ENCODE results near the gene ADGRL4.
"Not testable (repeated sequence)": the region's sequence is repeated elsewhere in the genome, so short reads cannot be mapped to it uniquely, and the experiment has no call there.

Gene ADGRL4

DNA sequence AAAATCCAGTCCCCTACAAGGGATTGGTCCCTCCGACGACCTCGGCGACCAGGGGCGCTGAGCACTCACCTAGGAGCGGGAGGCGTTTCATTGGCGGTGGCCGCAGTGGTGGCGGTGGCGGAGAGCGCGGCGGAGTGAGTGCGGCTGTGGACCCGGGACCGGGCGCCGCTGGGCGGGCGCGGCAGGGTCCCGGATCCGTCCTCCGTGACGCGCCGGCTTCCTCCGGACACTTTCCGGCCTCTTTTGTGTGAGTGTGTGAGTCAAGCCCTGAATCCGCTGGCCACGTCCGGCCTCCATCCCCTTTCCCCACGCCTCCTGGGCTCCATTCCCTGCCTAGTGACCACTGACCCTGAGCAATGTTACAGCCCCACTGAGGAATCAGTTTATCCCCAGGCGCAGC, at the start of gene ADGRL4:
ADGRL4 (minus strand) TSS at position 167 of the 400 bp plus-strand sequence; CDS start at position 91, 76 bp downstream.
- DNase-seq (ENCODE audit: low read depth in 2 of 2, low spot score in 1 of 2): no peak

DNA sequence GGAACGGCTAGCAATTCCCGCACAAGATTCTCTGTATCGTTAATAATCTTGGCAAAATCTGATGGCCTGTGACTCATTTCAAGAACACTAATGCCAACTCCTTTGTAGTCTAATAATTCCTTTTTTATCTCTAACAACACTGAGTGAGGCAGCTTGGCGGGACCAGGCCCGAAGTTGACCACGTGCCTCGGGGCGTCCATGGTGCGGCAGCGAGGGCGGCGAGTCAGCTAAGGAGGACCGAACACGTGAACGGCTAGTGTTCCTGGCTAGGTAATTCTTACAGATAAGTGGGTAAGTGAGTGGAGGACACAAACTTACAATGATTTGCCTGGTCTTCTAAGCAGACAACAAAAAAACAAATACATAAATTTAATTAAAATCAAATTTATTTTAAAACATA, 49.3 kb upstream of the ADGRL4 start:
- no peak for DNase-seq (ENCODE audit: low read depth in 2 of 2, low spot score in 1 of 2)

DNA sequence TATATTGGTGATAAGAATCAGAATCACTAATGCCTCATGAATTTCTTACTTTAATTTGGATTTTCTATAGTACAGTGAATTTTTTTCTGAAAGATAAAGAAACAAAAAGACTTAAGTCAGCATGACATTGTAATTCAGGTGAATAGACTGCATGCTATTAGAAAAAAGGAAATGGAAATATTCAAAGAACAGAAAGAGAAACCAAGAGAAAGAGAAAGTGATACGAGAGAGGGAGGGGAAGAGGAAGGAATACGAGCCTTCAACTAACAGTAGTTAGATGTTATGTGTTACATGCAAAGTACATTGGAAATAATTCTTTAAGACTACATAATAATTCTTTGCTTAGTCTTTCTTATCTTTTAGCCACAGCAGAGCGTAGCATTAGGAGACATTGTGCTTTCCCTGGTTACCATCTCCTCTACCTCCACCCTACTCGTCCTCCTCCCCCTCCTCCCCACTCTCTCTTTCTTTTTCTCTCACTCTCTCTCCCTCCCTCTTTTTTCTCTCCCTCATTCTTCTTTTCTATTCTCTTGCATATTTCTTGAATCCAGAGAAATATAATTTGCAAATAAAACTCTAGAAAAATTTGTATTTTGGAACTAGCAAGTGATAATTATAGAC, 46.4 kb upstream of the ADGRL4 start:
- no peak for DNase-seq (ENCODE audit: low read depth in 2 of 2, low spot score in 1 of 2)

DNA sequence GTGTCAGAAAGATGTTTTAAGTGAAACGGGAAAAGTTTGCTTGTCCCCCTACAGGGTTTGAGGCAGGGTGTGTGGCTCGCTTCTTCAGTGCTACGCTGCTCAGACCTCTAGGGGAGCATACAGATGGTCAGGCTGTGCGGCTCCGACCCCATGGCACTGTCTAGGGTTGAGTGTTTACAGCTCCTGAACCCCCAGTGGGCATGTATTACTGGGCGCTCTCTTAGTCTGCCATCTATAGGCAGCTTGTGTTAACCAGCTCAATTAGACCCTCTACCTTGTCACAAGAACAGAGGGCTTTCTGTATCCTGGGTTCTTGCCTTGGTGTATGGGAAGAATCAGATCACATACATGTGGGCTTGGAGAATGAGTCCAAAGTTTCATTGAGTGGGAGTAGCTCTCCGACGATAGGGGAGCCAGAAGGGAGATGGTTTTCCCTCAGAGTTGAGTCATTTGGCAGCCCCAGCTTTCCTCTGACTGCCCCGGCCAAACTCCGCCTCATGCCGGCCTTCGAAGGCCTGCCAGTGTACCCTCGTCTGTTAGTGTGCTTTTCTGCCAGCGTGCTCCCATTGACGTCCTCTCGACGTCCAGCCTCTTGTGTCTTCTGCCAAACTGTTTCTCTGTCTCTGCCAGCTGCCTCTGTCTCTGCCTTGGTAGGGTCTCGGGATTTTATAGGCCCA, 38.6 kb upstream of the ADGRL4 start:
- DNase-seq (ENCODE audit: low read depth in 2 of 2, low spot score in 1 of 2): no peak

- DNase-seq (ENCODE audit: low read depth in 2 of 2, low spot score in 1 of 2): no peak
Measured at GRCh38 chr1:79043506-79043905, 37.0 kb upstream of the ADGRL4 start.

- DNase-seq (ENCODE audit: low read depth in 2 of 2, low spot score in 1 of 2): no peak
Measured at GRCh38 chr1:79042539-79042938, 36.0 kb upstream of the ADGRL4 start.

DNA sequence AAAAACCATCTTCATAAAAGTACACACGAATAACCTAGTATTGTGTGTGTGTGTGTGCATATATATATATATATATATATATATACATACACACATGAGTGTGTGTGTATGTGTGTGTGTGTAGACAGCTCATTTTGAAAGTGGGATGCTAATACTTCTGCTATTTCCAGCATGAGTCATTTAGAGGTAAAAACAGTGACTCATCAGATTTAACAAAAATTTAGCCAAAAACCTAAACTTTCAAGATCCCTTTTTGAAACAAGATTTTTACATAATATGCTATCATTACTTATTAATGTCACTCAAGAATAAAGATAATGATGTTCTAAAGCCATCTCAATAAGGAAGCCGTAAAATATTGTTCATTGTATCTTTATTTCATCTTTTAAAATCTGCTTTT, 35.6 kb upstream of the ADGRL4 start:
- DNase-seq (ENCODE audit: low read depth in 2 of 2, low spot score in 1 of 2): no peak

DNA sequence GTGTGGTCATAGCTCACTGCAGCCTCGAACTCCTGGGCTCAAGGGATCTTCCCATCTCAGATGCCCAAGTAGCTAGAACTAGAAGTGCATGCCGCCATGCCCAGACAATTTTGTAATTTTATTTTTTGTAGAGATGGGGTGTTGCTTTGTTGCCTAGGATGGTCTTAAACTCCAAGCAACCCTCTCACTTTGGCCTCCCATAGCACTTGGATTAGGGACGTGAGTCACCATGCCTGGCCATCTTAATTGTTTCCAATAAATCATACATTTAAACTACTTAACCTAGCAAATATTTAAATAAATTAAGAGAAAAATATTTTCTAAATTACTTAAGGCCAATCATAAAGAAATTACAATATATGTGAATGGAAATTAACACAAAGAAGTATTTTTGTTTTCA, 35.1 kb upstream of the ADGRL4 start:
- DNase-seq (ENCODE audit: low read depth in 2 of 2, low spot score in 1 of 2): no peak

DNA sequence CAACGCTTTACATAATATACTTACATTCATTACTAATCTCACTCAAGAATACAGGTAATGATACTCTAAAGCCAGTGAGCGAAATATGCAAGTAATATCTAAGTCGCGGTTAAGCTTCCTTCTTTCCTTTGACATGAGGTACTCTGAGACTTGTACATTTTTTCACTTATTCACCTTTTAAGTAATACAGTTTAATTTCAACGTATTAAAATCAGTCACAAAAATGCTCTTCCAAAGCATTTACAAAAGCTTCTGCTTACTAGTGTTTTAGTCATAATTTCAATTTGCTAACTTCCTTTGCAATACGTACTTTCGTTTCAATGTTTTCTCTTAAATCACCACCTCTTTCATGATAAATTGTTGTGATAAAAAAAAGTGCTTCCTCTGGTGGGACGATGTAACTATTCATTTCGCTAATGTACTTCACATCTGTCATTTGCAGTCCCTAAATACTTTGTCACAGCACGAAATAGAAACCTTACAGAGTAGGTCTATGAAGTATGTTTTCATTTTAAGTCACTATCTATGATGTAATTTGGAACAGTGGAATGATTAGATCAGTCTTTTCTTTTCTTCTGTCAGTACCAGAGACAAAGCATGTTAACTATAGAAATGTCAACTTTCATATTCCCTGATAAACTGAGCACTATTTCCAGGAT, 34.0 kb upstream of the ADGRL4 start:
- DNase-seq (ENCODE audit: low read depth in 2 of 2, low spot score in 1 of 2): no peak

DNA sequence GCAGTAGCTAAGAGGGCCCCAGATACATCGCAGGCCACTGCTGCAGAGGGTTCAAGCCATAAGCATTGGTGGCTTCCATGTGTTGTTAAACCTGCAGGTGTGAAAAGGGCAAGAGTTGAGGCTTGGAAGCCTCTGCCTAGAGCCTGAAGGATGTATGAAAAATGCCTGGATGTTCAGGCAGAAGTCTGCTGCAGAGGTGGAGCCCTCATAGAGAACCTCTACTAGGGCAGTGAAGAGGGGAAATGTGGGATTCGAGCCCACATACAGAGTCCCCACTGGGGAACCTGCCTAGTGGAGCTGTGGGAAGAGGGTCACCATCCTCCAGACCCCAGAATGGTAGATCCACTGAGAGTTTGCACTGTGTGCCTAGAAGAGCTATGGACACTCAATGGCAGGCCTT, 30.6 kb upstream of the ADGRL4 start:
- no peak for DNase-seq (ENCODE audit: low read depth in 2 of 2, low spot score in 1 of 2)

- no peak for DNase-seq (ENCODE audit: low read depth in 2 of 2, low spot score in 1 of 2)
Measured at GRCh38 chr1:79012500-79012899, 6.0 kb upstream of the ADGRL4 start.

DNA sequence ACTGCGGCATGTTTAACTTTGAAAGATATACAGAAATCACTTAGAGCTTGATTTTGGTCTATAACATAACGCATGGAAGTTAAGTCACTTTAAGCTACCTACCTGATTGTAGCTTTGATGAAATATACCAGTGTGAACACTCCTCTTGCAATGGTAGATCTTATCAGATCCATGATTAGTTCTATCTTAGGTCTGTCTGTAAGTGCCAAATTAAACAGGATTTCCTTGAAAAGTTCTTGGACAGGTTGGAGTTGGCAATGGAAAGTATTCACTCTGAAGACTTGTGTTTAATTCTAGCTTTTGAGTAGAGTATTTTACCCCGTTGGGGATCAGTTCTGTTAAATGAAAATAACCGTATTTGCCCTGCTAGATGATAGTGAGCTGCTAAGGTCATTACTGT, 4.1 kb upstream of the ADGRL4 start:
- DNase-seq (ENCODE audit: low read depth in 2 of 2, low spot score in 1 of 2): no peak

DNA sequence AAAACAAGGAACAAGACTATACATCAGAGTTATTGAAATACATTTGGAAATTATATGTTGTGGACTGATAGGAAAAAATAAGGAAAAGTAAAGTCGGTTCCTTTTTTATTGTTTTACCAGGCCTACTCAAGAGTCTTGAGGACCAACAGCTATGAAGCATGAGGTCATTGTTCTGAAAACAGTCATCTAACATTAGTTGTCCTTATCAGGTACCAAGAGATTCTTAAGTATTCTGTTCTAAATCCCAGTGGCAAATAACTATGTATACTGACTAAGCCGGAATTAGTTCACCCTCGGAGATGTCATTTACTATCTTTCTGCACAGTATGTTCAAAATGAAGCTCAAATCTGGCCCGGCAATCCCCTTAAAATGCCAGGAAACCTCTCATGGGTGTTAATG, 585 bp downstream of the ADGRL4 start:
- DNase-seq (ENCODE audit: low read depth in 2 of 2, low spot score in 1 of 2): no peak

GRCh38 chr1:79004916-79005315, 1.6 kb downstream of the ADGRL4 start:
- no peak for DNase-seq (ENCODE audit: low read depth in 2 of 2, low spot score in 1 of 2)

GRCh38 chr1:78996791-78997190, 9.7 kb downstream of the ADGRL4 start:
- no peak for DNase-seq (ENCODE audit: low read depth in 2 of 2, low spot score in 1 of 2)

GRCh38 chr1:78987042-78987441, 19.5 kb downstream of the ADGRL4 start:
- DNase-seq (ENCODE audit: low read depth in 2 of 2, low spot score in 1 of 2): no peak

- no peak for DNase-seq (ENCODE audit: low read depth in 2 of 2, low spot score in 1 of 2)
Measured at GRCh38 chr1:78980511-78980910, 26.0 kb downstream of the ADGRL4 start.

DNA sequence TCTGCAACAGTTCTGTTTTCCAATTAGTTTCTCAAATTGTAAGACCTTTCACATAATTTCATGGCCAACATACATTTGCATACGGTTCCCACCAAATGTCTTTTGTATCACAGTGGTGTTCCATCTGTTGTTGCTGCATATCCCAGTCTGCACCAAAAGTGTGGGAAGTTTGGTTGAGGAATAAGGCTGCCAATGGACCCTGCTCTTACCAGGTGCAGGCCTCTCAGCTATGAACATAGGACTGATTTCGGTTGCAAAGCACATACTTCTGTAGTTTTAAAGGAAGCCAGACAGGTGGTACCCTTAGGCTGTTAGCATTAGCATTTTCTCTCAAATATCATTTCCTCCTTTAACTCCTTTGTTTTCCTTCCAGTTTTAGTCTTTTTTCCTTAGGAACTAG, 33.8 kb downstream of the ADGRL4 start:
- DNase-seq (ENCODE audit: low read depth in 2 of 2, low spot score in 1 of 2): no peak

- DNase-seq (ENCODE audit: low read depth in 2 of 2, low spot score in 1 of 2): not testable (repeated sequence)
Measured at GRCh38 chr1:78967091-78967490, 39.4 kb downstream of the ADGRL4 start.

GRCh38 chr1:78958711-78959110, 47.8 kb downstream of the ADGRL4 start:
- DNase-seq (ENCODE audit: low read depth in 2 of 2, low spot score in 1 of 2): no peak

GRCh38 chr1:78950826-78951225, 55.7 kb downstream of the ADGRL4 start:
- DNase-seq (ENCODE audit: low read depth in 2 of 2, low spot score in 1 of 2): no peak

DNA sequence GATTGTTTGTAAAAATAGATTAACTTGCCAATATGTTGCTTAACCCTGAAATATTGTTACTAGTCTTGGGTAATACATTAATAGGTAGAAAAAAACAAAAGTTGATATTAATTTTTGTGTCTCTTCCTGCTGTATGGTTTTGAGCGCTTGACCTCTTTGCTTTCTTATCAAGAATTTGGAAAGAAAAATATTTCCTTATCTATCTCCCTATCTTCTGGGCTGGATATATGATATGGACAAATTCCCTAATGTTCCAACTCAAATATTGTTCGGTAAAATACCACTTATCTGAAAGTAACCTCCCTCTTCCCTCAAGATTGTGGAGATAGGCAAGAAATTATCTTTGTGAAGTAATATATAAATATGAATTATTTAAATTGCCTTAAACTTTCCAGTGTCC, 57.3 kb downstream of the ADGRL4 start:
- no peak for DNase-seq (ENCODE audit: low read depth in 2 of 2, low spot score in 1 of 2)

GRCh38 chr1:78919150-78919549, 87.4 kb downstream of the ADGRL4 start:
- no peak for DNase-seq (ENCODE audit: low read depth in 2 of 2, low spot score in 1 of 2)

All from stimulated activated CD8-positive, alpha-beta memory T cell treated with anti-CD3 and anti-CD28 coated beads, Interleukin-4, amount 100 ng/mL, for 4 hours (primary cell).